HepG2 (cell line): ENCODE results near the gene VPS18. TPM values are rescaled to one million over a fixed set of nuclear protein-coding genes. Genes with fewer than 3 reads are reported as not detected.

ENCODE experiments used
- ATAC-seq: fragments of 200-7000 bp; cut with Tn5 transposase; 3 replicates; pipeline ENCODE4 v1.9.1; 2020; ENCODE audit warnings: mild to moderate bottlenecking, moderate library complexity
- BruUV-seq: library from RNA; stranded (reverse); fragments of 400-500 nt; replicated peaks from 2 replicates; lab custom pipeline; 2021; lab: Mats Ljungman, UMichigan
- CTCF ChIA-PET: fragments of 300-600 bp; formaldehyde crosslinking; extraction: SDS; loops from one replicate; lab custom pipeline; 2021; ENCODE audit warnings: low total read pairs, inconsistent platforms, low intra/inter-chr PET ratio; lab: Yijun Ruan, JAX
- POLR2A ChIA-PET: fragments of 350-600 bp; sonication (Branson Sonifier 250); formaldehyde crosslinking; loops from one replicate; lab custom pipeline; 2020; ENCODE audit warnings: antibody characterized with exemption, inconsistent platforms; lab: Yijun Ruan, JAX
- DNase-seq: peaks from one replicate; pipeline ENCODE4 v3.0.0-alpha.2; 2015; ENCODE audit warnings: low spot score
- FAIRE-seq: peaks from 3 replicates; lab custom pipeline; 2011; peaks lifted over from hg19 to GRCh38; lab: Jason Lieb, UNC
- H2AFZ ChIP-seq: one replicate; pipeline ENCODE4 v1.6.1; 2011; ENCODE audit warnings: low read length, inconsistent platforms
- H3K27ac ChIP-seq: fragments of 300-600 bp; 3 replicates; pipeline ENCODE4 v1.8.0; 2011; ENCODE audit warnings: mixed run types, mild to moderate bottlenecking, mixed read lengths, low read length, inconsistent platforms; ENCODE audit not compliant: insufficient read depth; ENCODE audit errors: extremely low read length
- H3K27me3 ChIP-seq, 2 experiments: fragments of 200-600 bp in 1 of 2; 2 replicates in 1 of 2; 3 replicates in 1 of 2; pipeline versions ENCODE4 v1.6.0 to v1.8.0; 2011; ENCODE audit warnings: low read length in 2 of 2, mild to moderate bottlenecking in 2 of 2, moderate library complexity in 2 of 2, inconsistent platforms in 1 of 2; ENCODE audit not compliant: insufficient read depth in 2 of 2, control insufficient read depth in 1 of 2
- H3K36me3 ChIP-seq, 2 experiments: fragments of 200-600 bp in 1 of 2; replicated peaks in 1 of 2; 2 replicates in 1 of 2; 3 replicates in 1 of 2; pipeline versions ENCODE4 v1.5.1 to v1.8.0; 2011; ENCODE audit warnings: low read length in 2 of 2, inconsistent platforms in 1 of 2; ENCODE audit not compliant: insufficient read depth in 2 of 2, control insufficient read depth in 1 of 2
- H3K4me1 ChIP-seq: 2 replicates; pipeline ENCODE4 v1.5.1; 2012; ENCODE audit warnings: low read length, inconsistent platforms; ENCODE audit not compliant: insufficient read depth
- H3K4me2 ChIP-seq: 2 replicates; pipeline ENCODE4 v1.6.0; 2011; ENCODE audit warnings: low read depth, low read length, inconsistent platforms
- H3K4me3 ChIP-seq, 3 experiments: fragments of 200-600 bp in 1 of 3; sonication (generic), shearing (Covaris generic) in 1 of 3; replicated peaks in 1 of 3; 2 replicates each; pipeline ENCODE4 v1.5.1; 2011 to 2016; ENCODE audit warnings: low read length in 3 of 3, inconsistent platforms in 2 of 3, low read depth in 2 of 3, mild to moderate bottlenecking in 2 of 3, control low read depth in 1 of 3, mixed read lengths in 1 of 3; ENCODE audit not compliant: insufficient read depth in 1 of 3
- H3K79me2 ChIP-seq: one replicate; pipeline ENCODE4 v1.6.1; 2011; ENCODE audit warnings: low read length, inconsistent platforms; ENCODE audit not compliant: insufficient read depth
- H3K9ac ChIP-seq: 2 replicates; pipeline ENCODE4 v1.6.0; 2011; ENCODE audit warnings: mild to moderate bottlenecking, low read depth, low read length, inconsistent platforms; ENCODE audit not compliant: insufficient read depth
- H3K9me3 ChIP-seq: 2 replicates; pipeline ENCODE4 v1.5.1; 2012; ENCODE audit warnings: mild to moderate bottlenecking, low read length
- H4K20me1 ChIP-seq: 2 replicates; pipeline ENCODE4 v1.6.0; 2011; ENCODE audit warnings: inconsistent platforms, mild to moderate bottlenecking, low read length, moderate library complexity; ENCODE audit not compliant: insufficient read depth
- FOXC1 ChIP-seq: sonication (generic); formaldehyde crosslinking; IDR thresholded peaks from 2 replicates; pipeline ENCODE4 v1.8.0; 2022; ENCODE audit warnings: mild to moderate bottlenecking, missing genetic modification reagents, borderline replicate concordance
- NR2F2 ChIP-seq: IDR thresholded peaks from 2 replicates; pipeline ENCODE4 v1.6.1; 2012; ENCODE audit warnings: low read depth, inconsistent platforms, borderline replicate concordance
- PHF21A ChIP-seq: sonication (generic); formaldehyde crosslinking; IDR thresholded peaks from 2 replicates; pipeline ENCODE4 v1.5.0; 2020; ENCODE audit warnings: mild to moderate bottlenecking, missing genetic modification reagents
- SNAPC4 ChIP-seq: sonication (generic); formaldehyde crosslinking; IDR thresholded peaks from 2 replicates; pipeline ENCODE4 v1.4.0; 2020; ENCODE audit warnings: mild to moderate bottlenecking, missing genetic modification reagents
- ZNF281 ChIP-seq: sonication (generic); formaldehyde crosslinking; IDR thresholded peaks from 2 replicates; pipeline ENCODE4 v1.4.0; 2020; ENCODE audit warnings: missing genetic modification reagents, borderline replicate concordance
- ZNF878 ChIP-seq: sonication (generic); formaldehyde crosslinking; IDR thresholded peaks from 2 replicates; pipeline ENCODE4 v1.8.1; 2023; ENCODE audit warnings: mild to moderate bottlenecking, missing genetic modification reagents, moderate library complexity
- ZNF891 ChIP-seq: sonication (generic); formaldehyde crosslinking; IDR thresholded peaks from 2 replicates; pipeline ENCODE4 v1.5.0; 2020; ENCODE audit warnings: mild to moderate bottlenecking, missing genetic modification reagents
- WGBS: methylation state at CpG from one replicate; pipeline ENCODE4 v1.1.6; 2017; ENCODE audit warnings: low lambda C conversion rate; 5-methylcytosine and 5-hydroxymethylcytosine counted together
- in situ Hi-C: cut with HindIII; loops from 2 replicates; pipeline ENCODE4 v1.10.0; 2017; ENCODE audit warnings: low pct_unique_long_range_greater_than_20kb; ENCODE audit not compliant: extremely low pct_ligation_motif_present
- intact Hi-C: fragments of 100-400 bp; cut with micrococcal nuclease; formaldehyde crosslinking; loops from one replicate; pipeline ENCODE4 v1.10.0; 2022; ENCODE audit not compliant: unreplicated experiment
- polyA plus RNA-seq, 8 experiments: library from polyadenylated mRNA; depleted of rRNA in 3 of 8; stranded (reverse) in 7 of 8; unstranded in 1 of 8; fragments of >200 nt; fragmentation: Illumina TruSeq in 4 of 8; extraction: Trizol in 4 of 8; gene quantifications; 2 replicates each; pipeline versions ENCODE4 v1.2.1 to v1.2.3, GENCODE V29; 2011 to 2016; ENCODE audit warnings: low read depth in 4 of 8, missing spikeins in 1 of 8, mixed read lengths in 1 of 8; ENCODE audit not compliant: insufficient read depth in 1 of 8
- total RNA-seq, 5 experiments: library from RNA; depleted of rRNA; stranded (reverse); fragments of >200 nt; fragmentation: Illumina TruSeq; extraction: Trizol; gene quantifications; 2 replicates each; pipeline ENCODE4 v1.2.3, GENCODE V29; 2016; ENCODE audit warnings: low read depth in 1 of 5
- TF ChIP-seq, protein P1 (sequence below): sonication (generic); formaldehyde crosslinking; IDR thresholded peaks from 2 replicates; pipeline ENCODE4 v1.9.0; 2021; ENCODE audit warnings: missing genetic modification reagents, borderline replicate concordance
- TF ChIP-seq, protein P2 (sequence below): IDR thresholded peaks from 2 replicates; pipeline ENCODE4 v1.6.1; 2018; ENCODE audit warnings: missing genetic modification reagents
- TF ChIP-seq, protein P3 (sequence below): IDR thresholded peaks from 2 replicates; pipeline ENCODE4 v1.6.1; 2016; ENCODE audit warnings: mild to moderate bottlenecking, missing biosample characterization, missing genetic modification reagents

The VPS18 gene
- total and polyA plus RNA-seq, 2 of the 13 experiments (the other 11 are each of a cell fraction or from before 2014, with no cell fraction given): 5.8 to 17.0 TPM

DNA sequence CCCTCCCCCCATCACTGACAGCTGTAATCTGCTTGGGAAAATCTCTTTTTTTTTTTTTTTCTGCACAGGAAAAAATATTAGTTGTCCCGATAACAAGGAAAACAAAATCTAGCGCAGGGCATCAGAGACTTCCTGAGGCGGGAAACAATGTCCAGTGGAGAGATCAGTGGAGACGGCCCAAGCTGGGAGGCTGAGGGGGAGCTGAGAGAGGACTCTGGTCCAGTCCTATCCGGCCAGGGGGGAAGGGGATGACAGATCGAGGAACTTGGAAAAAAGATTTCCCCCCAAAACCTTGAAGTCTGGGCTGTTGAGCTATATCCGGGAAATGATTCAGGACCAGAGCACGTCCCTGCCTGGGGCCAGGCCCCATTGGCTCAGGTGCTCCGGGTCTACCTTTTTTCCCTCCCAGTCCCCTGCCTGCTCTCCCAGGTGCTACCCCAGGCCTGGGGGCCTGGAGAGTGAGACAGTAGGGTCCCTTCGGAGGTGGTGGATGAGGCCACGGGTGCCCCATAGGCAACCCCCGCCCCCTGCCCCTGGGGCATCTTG, 20.9 kb downstream of the VPS18 start:
- DNase-seq (no peak), ATAC-seq (no peak), FAIRE-seq (no peak)
- Histone ChIP-seq H3K27me3 (peaks cover 0 to 24% of the 10 kb centered on the region in 2 experiments; a peak in 3 of 5 replicates), H3K79me2 (no peaks in the 10 kb centered on the region), H3K9ac (no peak overlapping the region), H3K27ac (no peak overlapping the region), H3K36me3 (no peaks in the 10 kb centered on the region), H3K4me1 (peaks cover 70% of the 10 kb centered on the region), H3K9me3 (no peaks in the 10 kb centered on the region), H2AFZ (no peak overlapping the region)
- POLR2A ChIA-PET: interaction anchor here (0.6 to 1.3 kb wide), 3 partner anchors 15 to 201 kb away, joined by 3 to 4 read pairs (median 3); partner anchors contain the start of gene INO80
- in situ Hi-C loops: no loop called here
- intact Hi-C loops: no loop called here
- no TSS peak for BruUV-seq
- CTCF ChIA-PET: interaction anchor here (1.1 kb wide), 1 partner anchor 270 kb away, joined by 3 read pairs; no protein-coding TSS in a partner anchor
- TF ChIP-seq SNAPC4 (no peak), ZNF891 (CRISPR knock-in tag) (no peak), NR2F2 (no peak), FOXC1 (CRISPR knock-in tag) (no peak), ZNF281 (no peak), PHF21A (no peak), ZNF878 (CRISPR knock-in tag) (no peak)
- TF ChIP-seq, protein P1, sequence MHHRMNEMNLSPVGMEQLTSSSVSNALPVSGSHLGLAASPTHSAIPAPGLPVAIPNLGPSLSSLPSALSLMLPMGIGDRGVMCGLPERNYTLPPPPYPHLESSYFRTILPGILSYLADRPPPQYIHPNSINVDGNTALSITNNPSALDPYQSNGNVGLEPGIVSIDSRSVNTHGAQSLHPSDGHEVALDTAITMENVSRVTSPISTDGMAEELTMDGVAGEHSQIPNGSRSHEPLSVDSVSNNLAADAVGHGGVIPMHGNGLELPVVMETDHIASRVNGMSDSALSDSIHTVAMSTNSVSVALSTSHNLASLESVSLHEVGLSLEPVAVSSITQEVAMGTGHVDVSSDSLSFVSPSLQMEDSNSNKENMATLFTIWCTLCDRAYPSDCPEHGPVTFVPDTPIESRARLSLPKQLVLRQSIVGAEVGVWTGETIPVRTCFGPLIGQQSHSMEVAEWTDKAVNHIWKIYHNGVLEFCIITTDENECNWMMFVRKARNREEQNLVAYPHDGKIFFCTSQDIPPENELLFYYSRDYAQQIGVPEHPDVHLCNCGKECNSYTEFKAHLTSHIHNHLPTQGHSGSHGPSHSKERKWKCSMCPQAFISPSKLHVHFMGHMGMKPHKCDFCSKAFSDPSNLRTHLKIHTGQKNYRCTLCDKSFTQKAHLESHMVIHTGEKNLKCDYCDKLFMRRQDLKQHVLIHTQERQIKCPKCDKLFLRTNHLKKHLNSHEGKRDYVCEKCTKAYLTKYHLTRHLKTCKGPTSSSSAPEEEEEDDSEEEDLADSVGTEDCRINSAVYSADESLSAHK (CRISPR knock-in tag): no peak
- TF ChIP-seq, protein P2, sequence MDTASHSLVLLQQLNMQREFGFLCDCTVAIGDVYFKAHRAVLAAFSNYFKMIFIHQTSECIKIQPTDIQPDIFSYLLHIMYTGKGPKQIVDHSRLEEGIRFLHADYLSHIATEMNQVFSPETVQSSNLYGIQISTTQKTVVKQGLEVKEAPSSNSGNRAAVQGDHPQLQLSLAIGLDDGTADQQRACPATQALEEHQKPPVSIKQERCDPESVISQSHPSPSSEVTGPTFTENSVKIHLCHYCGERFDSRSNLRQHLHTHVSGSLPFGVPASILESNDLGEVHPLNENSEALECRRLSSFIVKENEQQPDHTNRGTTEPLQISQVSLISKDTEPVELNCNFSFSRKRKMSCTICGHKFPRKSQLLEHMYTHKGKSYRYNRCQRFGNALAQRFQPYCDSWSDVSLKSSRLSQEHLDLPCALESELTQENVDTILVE (CRISPR knock-in tag): no peak
- TF ChIP-seq, protein P3, sequence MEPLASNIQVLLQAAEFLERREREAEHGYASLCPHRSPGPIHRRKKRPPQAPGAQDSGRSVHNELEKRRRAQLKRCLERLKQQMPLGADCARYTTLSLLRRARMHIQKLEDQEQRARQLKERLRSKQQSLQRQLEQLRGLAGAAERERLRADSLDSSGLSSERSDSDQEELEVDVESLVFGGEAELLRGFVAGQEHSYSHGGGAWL (CRISPR knock-in tag): no peak
- TF ChIP-seq, all 625 proteins: peak for 0
- 32% methylated on average over 11 of the region's 12 CpGs for WGBS
- Histone ChIP-seq H4K20me1 (no peaks in the 10 kb centered on the region), H3K4me2 (peak overlapping the region; percentile 6; the same call in 1 of the 2 replicates), H3K4me3 (no peak overlapping the region; a peak in 1 of 6 replicates)
